Measurements from ENCODE around the gene TCFL5.

DNA sequence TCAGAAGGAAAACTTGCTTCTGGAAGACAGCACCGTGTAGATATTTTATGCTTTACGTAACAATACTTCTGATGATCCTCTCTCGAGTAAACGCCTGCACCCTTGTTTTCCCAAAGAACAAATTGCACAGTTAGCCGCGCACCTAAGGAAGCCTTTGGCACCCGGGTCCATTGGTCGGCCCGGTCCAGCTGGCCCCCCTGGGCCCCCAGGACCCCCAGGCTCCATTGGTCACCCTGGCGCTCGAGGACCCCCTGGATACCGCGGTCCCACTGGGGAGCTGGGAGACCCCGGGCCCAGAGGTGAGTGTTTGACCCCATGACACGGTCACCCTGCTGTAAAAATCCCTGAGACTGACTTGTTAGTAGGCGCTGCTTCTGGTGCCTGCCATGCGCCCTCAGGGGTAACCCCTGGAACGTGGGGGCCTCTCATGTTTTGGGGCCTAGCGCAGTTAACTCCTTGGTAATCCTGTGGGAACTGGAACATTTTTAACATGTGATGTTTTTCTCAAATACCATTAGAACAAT lies 24.6 kb downstream of the TCFL5 start:
- TF ChIP-seq POLR2AphosphoS5 (IDR thresholded peaks at IDR 0.05; ENCODE audit: borderline replicate concordance, low read depth, low read length) = no peak
- no peak for TF ChIP-seq EZH2 (IDR thresholded peaks at IDR 0.05)
- TF ChIP-seq FOXP2 (optimal IDR thresholded peaks at IDR 0.05; ENCODE audit: control extremely low read depth, extremely low read length, insufficient read depth) = no peak
